ENCODE data around the gene WRNIP1. TPM values are rescaled to one million over a fixed set of nuclear protein-coding genes. Genes with fewer than 3 reads are reported as not detected.

Gene WRNIP1
- total RNA-seq, 4 donors from 2014 or later: 70.6 to 99.9 (median 84.1) TPM

DNA sequence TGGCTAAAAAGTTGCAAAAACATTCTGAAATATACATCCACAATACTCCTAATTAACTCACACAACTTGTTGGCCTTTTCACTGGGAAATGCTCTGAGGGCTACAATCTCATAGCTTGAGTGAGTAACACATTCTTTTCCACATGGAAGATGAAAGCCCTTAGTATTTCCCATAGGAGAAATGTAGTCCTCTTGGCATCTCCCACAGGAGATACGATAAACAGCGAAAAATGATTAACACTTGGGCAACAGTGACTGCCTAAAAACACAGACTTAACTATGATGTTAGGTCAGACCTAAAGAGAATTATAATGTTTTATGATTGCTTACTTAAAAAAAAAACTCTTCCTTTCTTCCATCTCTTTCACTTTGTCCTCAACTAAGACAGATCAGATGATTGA is 23.4 kb upstream of the WRNIP1 start:
- no peak overlapping the region for H3K4me3 ChIP-seq (replicated peaks in 1 of 3)
- no peaks in the 10 kb centered on the region for H3K27me3 ChIP-seq
- DNase-seq: no peak
- intact Hi-C loops (cut with DNase I): no loop called here
- H3K4me1 ChIP-seq: no peaks in the 10 kb centered on the region
- 89 to 91% methylated on average over 2 of the region's 2 CpGs for WGBS, 2 donors
- H3K27ac ChIP-seq: no peak overlapping the region
- TF ChIP-seq POLR2A (IDR thresholded peaks at IDR 0.05) (no peak), CTCF (IDR thresholded peaks at IDR 0.05) (no peak)
- no peaks in the 10 kb centered on the region for H3K9me3 ChIP-seq
- H3K36me3 ChIP-seq: no peaks in the 10 kb centered on the region

DNA sequence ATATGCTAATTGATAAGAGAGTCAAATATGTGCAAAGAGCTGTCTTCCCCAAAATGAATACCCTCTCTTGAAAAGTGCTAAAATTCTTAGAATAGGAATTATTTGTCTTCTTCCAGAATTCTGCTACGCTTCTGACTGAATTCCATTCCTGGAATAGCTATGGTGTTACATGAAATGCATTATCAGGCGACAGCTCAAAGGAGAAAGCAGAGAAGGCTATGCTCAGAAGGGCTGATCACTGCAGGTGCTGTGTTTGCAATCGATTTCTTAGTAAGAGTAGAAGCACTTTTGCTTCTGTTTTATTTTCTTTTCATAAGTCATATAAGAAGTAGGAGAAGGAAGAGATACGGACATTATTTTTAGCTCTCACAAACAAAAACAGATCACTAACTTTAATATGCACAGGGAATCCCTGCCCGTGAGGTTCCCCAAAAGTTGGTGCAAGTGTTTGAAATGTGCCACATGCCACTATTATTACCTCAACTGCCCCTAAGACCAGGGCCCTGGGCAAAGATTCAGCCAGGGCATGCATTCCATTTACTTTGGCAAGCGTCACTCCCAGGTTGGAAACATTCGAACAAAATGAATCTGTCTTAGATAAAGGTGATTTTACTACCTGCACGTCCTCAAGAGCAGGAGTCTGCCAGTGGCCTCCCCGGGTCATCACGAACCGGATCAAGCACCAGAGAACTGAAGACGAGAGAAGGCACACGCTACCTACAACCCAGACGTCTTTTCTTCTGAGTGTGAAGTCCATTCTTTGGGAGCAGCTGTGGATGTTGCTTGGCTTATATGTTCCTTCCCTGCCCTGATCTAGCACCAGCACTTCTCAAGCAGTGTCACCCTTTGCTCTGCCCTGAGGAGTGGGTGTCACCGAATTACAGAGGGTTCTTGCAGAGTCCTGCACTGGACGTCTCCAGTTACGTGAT is 21.6 kb upstream of the WRNIP1 start:
- Histone ChIP-seq H3K4me3 (replicated peaks in 1 of 3) (no peak overlapping the region), H3K27me3 (no peaks in the 10 kb centered on the region), H3K36me3 (no peaks in the 10 kb centered on the region), H3K4me1 (no peaks in the 10 kb centered on the region), H3K27ac (no peak overlapping the region), H3K9me3 (no peaks in the 10 kb centered on the region)
- TF ChIP-seq POLR2A (IDR thresholded peaks at IDR 0.05) (no peak), CTCF (IDR thresholded peaks at IDR 0.05) (no peak)
- 91 to 93% methylated on average over 17 of the region's 17 CpGs for WGBS, 2 donors
- intact Hi-C loops (cut with DNase I): no loop called here
- no peak for DNase-seq

DNA sequence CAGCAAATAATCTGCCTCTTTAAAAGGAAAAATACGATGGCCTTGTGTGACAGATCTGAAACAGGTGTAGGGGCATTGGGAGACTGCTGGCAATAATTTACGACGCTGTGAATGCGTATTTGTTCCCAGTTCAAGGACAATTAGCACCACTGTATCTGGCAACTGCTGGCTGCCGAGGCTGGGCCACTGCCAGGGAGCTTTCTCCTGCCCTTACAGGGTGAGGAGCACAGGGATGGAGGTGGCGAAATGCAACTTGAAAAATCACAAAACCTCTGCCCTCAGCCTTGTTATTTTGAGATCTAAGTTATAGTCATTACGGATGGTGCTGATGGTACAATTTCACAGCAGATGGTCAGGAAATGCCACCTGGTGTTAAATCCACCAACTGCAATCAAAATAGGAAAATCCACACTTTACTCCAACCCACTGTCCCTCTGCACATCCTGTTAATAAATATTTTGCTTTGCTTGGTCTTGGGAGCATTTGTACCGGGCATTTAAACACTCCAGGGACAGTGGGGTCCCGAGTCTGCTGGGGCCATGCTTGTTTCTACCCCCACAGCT is 20.9 kb upstream of the WRNIP1 start:
- Histone ChIP-seq H3K27ac (no peak overlapping the region), H3K36me3 (no peaks in the 10 kb centered on the region), H3K4me3 (replicated peaks in 1 of 3) (no peak overlapping the region), H3K27me3 (no peaks in the 10 kb centered on the region), H3K4me1 (no peaks in the 10 kb centered on the region), H3K9me3 (no peaks in the 10 kb centered on the region)
- TF ChIP-seq CTCF (IDR thresholded peaks at IDR 0.05) (peak in 1 of 6 experiments; percentile 4), POLR2A (IDR thresholded peaks at IDR 0.05) (no peak)
- no peak for DNase-seq
- intact Hi-C loops (cut with DNase I): no loop called here
- WGBS, 2 donors: 77 to 79% methylated on average over 9 of the region's 9 CpGs

- Histone ChIP-seq H3K4me3 (replicated peaks in 1 of 3) (no peak overlapping the region), H3K27me3 (no peaks in the 10 kb centered on the region), H3K36me3 (no peaks in the 10 kb centered on the region), H3K4me1 (no peaks in the 10 kb centered on the region), H3K9me3 (no peaks in the 10 kb centered on the region), H3K27ac (no peak overlapping the region)
- intact Hi-C loops (cut with DNase I): no loop called here
- no peak for TF ChIP-seq POLR2A (IDR thresholded peaks at IDR 0.05)
- TF ChIP-seq CTCF (IDR thresholded peaks at IDR 0.05): no peak
- 94% methylated on average over 8 of the region's 8 CpGs for WGBS, 2 donors
- no peak for DNase-seq
Measured at GRCh38 chr6:2744778-2745177, 20.4 kb upstream of the WRNIP1 start.

DNA sequence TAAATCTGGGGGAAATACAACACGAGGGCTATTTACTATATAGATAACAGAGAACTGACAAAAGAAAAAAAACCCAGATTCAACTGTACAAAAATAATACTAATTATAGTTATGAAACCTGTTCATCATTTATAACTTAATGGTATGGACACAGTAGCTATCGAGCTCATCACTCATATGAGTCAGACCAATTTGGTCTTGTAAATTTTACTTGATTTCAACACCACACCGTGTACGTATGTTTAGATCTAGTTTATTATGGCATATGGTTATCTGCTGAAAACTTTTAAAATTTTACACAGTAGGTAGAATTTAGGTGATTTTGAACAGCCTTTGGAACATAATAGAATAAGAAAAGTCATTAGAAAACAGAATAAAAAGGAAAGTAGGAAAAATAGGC is 19.9 kb upstream of the WRNIP1 start:
- H3K4me3 ChIP-seq (replicated peaks in 1 of 3): no peak overlapping the region
- H3K27ac ChIP-seq: no peak overlapping the region
- H3K27me3 ChIP-seq: no peaks in the 10 kb centered on the region
- H3K4me1 ChIP-seq: peaks cover 0 to 2% of the 10 kb centered on the region in 2 donors
- no peaks in the 10 kb centered on the region for H3K36me3 ChIP-seq
- no peak for DNase-seq
- no peak for TF ChIP-seq CTCF (IDR thresholded peaks at IDR 0.05)
- no peak for TF ChIP-seq POLR2A (IDR thresholded peaks at IDR 0.05)
- WGBS, 2 donors: 92 to 96% methylated on average over 4 of the region's 4 CpGs
- no peaks in the 10 kb centered on the region for H3K9me3 ChIP-seq
- intact Hi-C loops (cut with DNase I): no loop called here

Data from thyroid gland (tissue), 4 donors.